Transverse colon (tissue), 4 donors: ENCODE results near the gene GPR179. TPM values are rescaled to one million over a fixed set of nuclear protein-coding genes. Genes with fewer than 3 reads are reported as not detected.
A peak's percentile ranks its signal among the peaks of the same experiment; 100 is the strongest.

ENCODE experiments used
- DNase-seq: peaks from one replicate; pipeline ENCODE4 v3.0.0-alpha.2; 2019
- H3K27ac ChIP-seq, 4 donors: fragments of 200-600 bp; sonication (generic); 2 replicates each; pipeline ENCODE4 v1.5.1; 2016 to 2018; ENCODE audit warnings: inconsistent platforms in 4 of 4
- H3K27me3 ChIP-seq: fragments of 200-600 bp; sonication (generic); 2 replicates; pipeline ENCODE4 v1.5.1; 2017; ENCODE audit warnings: inconsistent platforms
- H3K36me3 ChIP-seq, 4 donors: fragments of 200-600 bp; sonication (generic); 2 replicates each; pipeline ENCODE4 v1.5.1; 2017 to 2019; ENCODE audit warnings: inconsistent platforms in 4 of 4
- H3K4me1 ChIP-seq, 4 donors: fragments of 200-600 bp; sonication (generic); 2 replicates each; pipeline ENCODE4 v1.5.1; 2017 to 2020; ENCODE audit warnings: inconsistent platforms in 4 of 4
- H3K4me3 ChIP-seq, 4 donors: fragments of 200-600 bp; sonication (generic); 1 replicate in 1 of 4; 2 replicates in 3 of 4; pipeline versions ENCODE4 v1.5.1 to v1.6.1; 2017 to 2019; ENCODE audit warnings: inconsistent platforms in 4 of 4
- H3K9me3 ChIP-seq, 2 donors: fragments of 200-600 bp; sonication (generic); 2 replicates each; pipeline ENCODE4 v1.5.1; 2017 to 2019; ENCODE audit warnings: inconsistent platforms in 2 of 2
- EP300 ChIP-seq: sonication (generic); formaldehyde crosslinking; IDR thresholded peaks from one replicate; pipeline ENCODE4 v1.6.1; 2017; ENCODE audit warnings: antibody characterized with exemption, low read depth
- POLR2A ChIP-seq: fragments of 450-650 bp; IDR thresholded peaks from one replicate; pipeline ENCODE4 v1.6.1; 2016; ENCODE audit warnings: antibody characterized with exemption, mild to moderate bottlenecking, moderate library complexity
- POLR2AphosphoS5 ChIP-seq, 3 donors: sonication (generic); formaldehyde crosslinking; IDR thresholded peaks; one replicate each; pipeline ENCODE4 v1.6.1; 2016; ENCODE audit warnings: antibody characterized with exemption in 3 of 3
- WGBS, 2 donors: methylation state at CpG; one replicate each; pipeline ENCODE4 v1.1.5; 2018; ENCODE audit warnings: low coverage in 1 of 2; 5-methylcytosine and 5-hydroxymethylcytosine counted together
- in situ Hi-C, 4 donors: fragments of 200-750 bp; cut with MboI; loops; one replicate each; pipeline versions ENCODE4 v1.15.0 to v1.15.1; 2017; ENCODE audit warnings: low sequenced_read_pairs in 3 of 4, low pct_ligation_motif_present in 1 of 4, low pct_unique_long_range_greater_than_20kb in 1 of 4
- intact Hi-C: fragments of 100-400 bp; cut with DNase I; formaldehyde crosslinking; loops from one replicate; pipeline ENCODE4 v1.15.1; 2023; ENCODE audit warnings: low total_unique reads
- total RNA-seq, 4 donors: library from RNA; depleted of rRNA; stranded (reverse); fragments of >200 nt; gene quantifications; one replicate each; pipeline ENCODE4 v1.1.0, GENCODE V29; 2016
- TF ChIP-seq, protein P1 (sequence below), 5 experiments: fragments of 200-600 bp in 3 of 5; fragments of 450-650 bp in 2 of 5; sonication (generic) in 3 of 5; IDR thresholded peaks; 1 replicate in 2 of 5; 2 replicates in 3 of 5; pipeline ENCODE4 v1.5.1; 2016 to 2017; ENCODE audit warnings: antibody characterized with exemption in 5 of 5, inconsistent platforms in 3 of 5, mild to moderate bottlenecking in 2 of 5, moderate library complexity in 1 of 5

GPR179 gene
- total RNA-seq, 4 donors from 2014 or later, result under 0.01 to 0.16 TPM; not detected in 2

DNA sequence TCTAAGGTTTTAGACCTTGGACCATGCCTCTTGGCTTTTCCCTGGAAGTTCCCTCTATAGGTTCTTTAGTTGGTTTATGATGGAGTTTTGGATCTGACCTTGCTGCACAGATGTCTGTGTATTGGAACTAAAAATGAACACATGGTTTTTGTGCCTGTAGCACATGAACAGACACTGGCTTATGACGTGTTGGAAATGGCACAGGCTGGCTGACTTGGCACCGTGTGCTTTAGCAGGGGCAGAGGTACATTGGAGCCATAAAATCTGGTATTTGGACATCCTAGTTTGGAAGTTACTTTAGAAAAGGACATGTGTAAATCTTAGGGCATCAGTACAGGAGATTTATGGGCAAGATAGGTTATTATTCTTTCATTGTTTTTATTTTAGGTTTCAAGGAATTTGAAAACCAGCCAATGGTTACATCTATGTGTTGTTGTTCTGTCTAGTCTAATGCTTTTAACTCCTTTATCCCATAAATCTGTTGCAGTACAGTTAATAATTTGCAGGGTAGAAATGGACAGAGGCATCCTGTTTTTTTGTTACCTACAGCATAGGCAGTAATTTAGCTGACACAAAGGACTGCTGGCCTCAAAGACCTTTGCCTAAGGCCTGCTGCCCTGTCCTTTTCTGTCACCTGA, 13.8 kb upstream of the GPR179 start:
- TF ChIP-seq POLR2A, result no peak
- TF ChIP-seq POLR2AphosphoS5 (IDR thresholded peaks at IDR 0.05), result peak in 1 of 3 donors; percentile 25
- TF ChIP-seq EP300, result no peak
- TF ChIP-seq, protein P1, sequence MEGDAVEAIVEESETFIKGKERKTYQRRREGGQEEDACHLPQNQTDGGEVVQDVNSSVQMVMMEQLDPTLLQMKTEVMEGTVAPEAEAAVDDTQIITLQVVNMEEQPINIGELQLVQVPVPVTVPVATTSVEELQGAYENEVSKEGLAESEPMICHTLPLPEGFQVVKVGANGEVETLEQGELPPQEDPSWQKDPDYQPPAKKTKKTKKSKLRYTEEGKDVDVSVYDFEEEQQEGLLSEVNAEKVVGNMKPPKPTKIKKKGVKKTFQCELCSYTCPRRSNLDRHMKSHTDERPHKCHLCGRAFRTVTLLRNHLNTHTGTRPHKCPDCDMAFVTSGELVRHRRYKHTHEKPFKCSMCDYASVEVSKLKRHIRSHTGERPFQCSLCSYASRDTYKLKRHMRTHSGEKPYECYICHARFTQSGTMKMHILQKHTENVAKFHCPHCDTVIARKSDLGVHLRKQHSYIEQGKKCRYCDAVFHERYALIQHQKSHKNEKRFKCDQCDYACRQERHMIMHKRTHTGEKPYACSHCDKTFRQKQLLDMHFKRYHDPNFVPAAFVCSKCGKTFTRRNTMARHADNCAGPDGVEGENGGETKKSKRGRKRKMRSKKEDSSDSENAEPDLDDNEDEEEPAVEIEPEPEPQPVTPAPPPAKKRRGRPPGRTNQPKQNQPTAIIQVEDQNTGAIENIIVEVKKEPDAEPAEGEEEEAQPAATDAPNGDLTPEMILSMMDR (IDR thresholded peaks at IDR 0.05), result no peak
- intact Hi-C loops, result no loop called here
- H3K27ac ChIP-seq, result peak overlapping the region; percentile 10 to 93 (median 44)
- WGBS, 2 donors, result 22 to 38% methylated on average over 2 of the region's 2 CpGs
- H3K36me3 ChIP-seq, result no peaks in the 10 kb centered on the region
- H3K4me3 ChIP-seq, result no peak overlapping the region
- H3K4me1 ChIP-seq, result peaks cover 8 to 71% (median 34%) of the 10 kb centered on the region in 4 donors
- in situ Hi-C loops, result no loop called here
- H3K9me3 ChIP-seq, result no peaks in the 10 kb centered on the region
- no peaks in the 10 kb centered on the region for H3K27me3 ChIP-seq
- no peak for DNase-seq

- H3K4me1 ChIP-seq, result peaks cover 8 to 57% (median 38%) of the 10 kb centered on the region in 4 donors
- 93 to 100% methylated on average over 1 to 4 of the region's 4 CpGs for WGBS, 2 donors
- no peaks in the 10 kb centered on the region for H3K9me3 ChIP-seq
- DNase-seq, result no peak
- in situ Hi-C loops (no loop called here), intact Hi-C loops (no loop called here)
- no peaks in the 10 kb centered on the region for H3K36me3 ChIP-seq
- TF ChIP-seq EP300, result no peak
- peak overlapping the region in 1 of 4 donors; percentile 93 for H3K27ac ChIP-seq
- no peak overlapping the region for H3K4me3 ChIP-seq
- no peaks in the 10 kb centered on the region for H3K27me3 ChIP-seq
Observed at GRCh38 chr17:38355251-38355650, 11.5 kb upstream of the GPR179 start.

GRCh38 chr17:38354466-38354865, 10.7 kb upstream of the GPR179 start:
- H3K4me1 ChIP-seq, result peaks cover 8 to 57% (median 38%) of the 10 kb centered on the region in 4 donors
- H3K4me3 ChIP-seq, result no peak overlapping the region
- TF ChIP-seq POLR2AphosphoS5 (IDR thresholded peaks at IDR 0.05), result no peak
- TF ChIP-seq EP300, result no peak
- no peak for TF ChIP-seq POLR2A
- TF ChIP-seq, protein P1 (IDR thresholded peaks at IDR 0.05), result no peak
- no peak for DNase-seq
- WGBS, 2 donors, result 88% methylated on average over 7 of the region's 7 CpGs
- no peaks in the 10 kb centered on the region for H3K9me3 ChIP-seq
- in situ Hi-C loops (loop anchor here in 1 of 4 donors (5.0 kb wide), 1 partner anchor 58 kb away; no protein-coding TSS in a partner anchor), intact Hi-C loops (no loop called here)
- H3K27ac ChIP-seq, result peak overlapping the region in 2 of 4 donors; percentile 93 to 94
- H3K36me3 ChIP-seq, result no peaks in the 10 kb centered on the region
- no peaks in the 10 kb centered on the region for H3K27me3 ChIP-seq

GRCh38 chr17:38353668-38354067, 9.9 kb upstream of the GPR179 start:
- peaks cover 9 to 49% (median 37%) of the 10 kb centered on the region in 4 donors for H3K4me1 ChIP-seq
- H3K9me3 ChIP-seq, result no peaks in the 10 kb centered on the region

More at GRCh38 chr17:38353668-38354067, 9.9 kb upstream of the GPR179 start:
- Histone ChIP-seq H3K36me3 (no peaks in the 10 kb centered on the region), H3K4me3 (peak overlapping the region in 2 of 4 donors; percentile 92 to 96), H3K27me3 (no peaks in the 10 kb centered on the region), H3K27ac (peak overlapping the region in 3 of 4 donors; percentile 93 to 94 (median 94))
- WGBS, 2 donors, result 83 to 87% methylated on average over 8 to 13 of the region's 13 CpGs
- in situ Hi-C loops, result loop anchor here in 1 of 4 donors (5.0 kb wide), 1 partner anchor 59 kb away; no protein-coding TSS in a partner anchor
- intact Hi-C loops, result no loop called here
- no peak for DNase-seq
- TF ChIP-seq, protein P1 (IDR thresholded peaks at IDR 0.05), result no peak
- TF ChIP-seq POLR2AphosphoS5 (IDR thresholded peaks at IDR 0.05) (no peak), EP300 (no peak), POLR2A (no peak)
